ENCODE measurements around the gene ARHGAP15. TPM values are rescaled to one million over a fixed set of nuclear protein-coding genes. Genes with fewer than 3 reads are reported as not detected.
A peak's percentile ranks its signal among the peaks of the same experiment; 100 is the strongest.

ARHGAP15 gene
- total RNA-seq, 2 donors from 2014 or later, result 91.4 to 103 TPM

- Mint-ChIP-seq H3K9me3 (peaks cover 10 to 32% of the 10 kb centered on the region in 2 donors), H3K36me3 (peaks cover 40 to 56% of the 10 kb centered on the region in 2 donors)
- ATAC-seq, result no peak
Observed at GRCh38 chr2:143652692-143653091, 523.5 kb downstream of the ARHGAP15 start.

DNA sequence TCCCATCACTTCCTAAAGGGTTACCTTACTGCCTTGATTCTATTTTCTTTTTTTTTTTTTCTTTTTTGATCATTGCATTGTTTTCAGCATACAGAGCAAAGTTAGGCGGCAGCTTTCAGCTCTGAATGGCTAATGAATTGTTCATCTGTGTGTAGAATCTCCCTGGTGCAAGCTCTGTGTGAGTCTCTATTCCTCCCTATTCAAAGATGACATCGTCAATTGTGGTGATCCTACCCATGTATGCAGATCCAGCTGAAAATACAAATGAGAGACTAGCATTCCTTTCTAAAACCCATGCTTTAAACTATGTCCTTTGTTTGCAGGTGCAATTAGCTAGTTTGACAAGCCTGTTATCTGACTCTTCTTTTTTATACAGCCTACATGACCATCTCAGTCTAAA is 539.0 kb downstream of the ARHGAP15 start:
- DNase-seq (ENCODE audit: low spot score in 2 of 2) (no peak), ATAC-seq (no peak)
- H3K36me3 Mint-ChIP-seq, result peaks cover 0 to 13% of the 10 kb centered on the region in 2 donors
- H3K27ac Mint-ChIP-seq, result no peak overlapping the region
- H3K9me3 Mint-ChIP-seq, result no peaks in the 10 kb centered on the region

More at GRCh38 chr2:143652692-143653091, 523.5 kb downstream of the ARHGAP15 start:
- no peak for DNase-seq (ENCODE audit: low spot score in 2 of 2)
- no peak overlapping the region for H3K27ac Mint-ChIP-seq

- H3K9me3 Mint-ChIP-seq, result peaks cover 0 to 8% of the 10 kb centered on the region in 2 donors
- DNase-seq (ENCODE audit: low spot score in 2 of 2) (no peak), ATAC-seq (peak in 1 of 2 donors; percentile 55)
- peaks cover 12 to 34% of the 10 kb centered on the region in 2 donors for H3K36me3 Mint-ChIP-seq
- peak overlapping the region in 1 of 2 donors; percentile 58 for H3K27ac Mint-ChIP-seq
Observed at GRCh38 chr2:143674051-143674450, 544.8 kb downstream of the ARHGAP15 start.

GRCh38 chr2:143675021-143675420 is 545.8 kb downstream of the ARHGAP15 start:
- peak; percentile 26 to 72 for ATAC-seq
- peaks cover 0 to 8% of the 10 kb centered on the region in 2 donors for H3K9me3 Mint-ChIP-seq
- peaks cover 12 to 32% of the 10 kb centered on the region in 2 donors for H3K36me3 Mint-ChIP-seq
- H3K27ac Mint-ChIP-seq, result no peak overlapping the region
- no peak for DNase-seq (ENCODE audit: low spot score in 2 of 2)

- ATAC-seq (no peak), DNase-seq (ENCODE audit: low spot score in 2 of 2) (no peak)
- no peak overlapping the region for H3K27ac Mint-ChIP-seq
- H3K36me3 Mint-ChIP-seq, result peaks cover 7 to 20% of the 10 kb centered on the region in 2 donors
- peaks cover 0 to 8% of the 10 kb centered on the region in 2 donors for H3K9me3 Mint-ChIP-seq
Observed at GRCh38 chr2:143679617-143680016, 550.4 kb downstream of the ARHGAP15 start.

DNA sequence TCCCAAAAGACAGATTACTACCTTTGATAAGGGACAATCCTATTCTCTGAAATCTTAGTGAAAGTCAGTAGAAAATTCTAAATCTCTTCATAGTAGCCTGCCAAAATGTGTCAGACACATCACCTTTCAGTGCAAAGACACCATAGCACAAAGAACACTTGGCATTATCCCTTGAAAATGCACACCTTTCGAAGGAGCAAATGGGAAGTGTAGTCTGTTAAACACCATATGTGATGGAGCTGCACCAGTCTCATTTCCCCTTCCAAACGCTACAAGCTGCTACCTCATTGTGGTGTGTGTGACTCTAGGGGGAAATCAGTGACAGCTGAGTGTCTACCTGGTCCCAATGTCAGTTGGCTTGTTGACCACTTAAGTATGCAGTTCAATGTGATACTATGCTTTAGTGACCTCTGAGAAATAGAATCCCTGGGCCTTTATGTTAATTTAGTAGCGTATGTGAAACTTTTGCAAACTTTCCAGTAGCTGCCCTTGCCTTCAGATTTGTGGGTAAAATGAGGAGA is 551.7 kb downstream of the ARHGAP15 start:
- DNase-seq (ENCODE audit: low spot score in 2 of 2), result no peak
- H3K9me3 Mint-ChIP-seq, result peaks cover 0 to 6% of the 10 kb centered on the region in 2 donors
- H3K27ac Mint-ChIP-seq, result no peak overlapping the region
- H3K36me3 Mint-ChIP-seq, result peaks cover 6 to 11% of the 10 kb centered on the region in 2 donors
- no peak for ATAC-seq

GRCh38 chr2:143682436-143683055 is 553.3 kb downstream of the ARHGAP15 start:
- ATAC-seq, result no peak
- Mint-ChIP-seq H3K36me3 (peaks cover 0 to 2% of the 10 kb centered on the region in 2 donors), H3K27ac (no peak overlapping the region), H3K9me3 (no peaks in the 10 kb centered on the region)
- no peak for DNase-seq (ENCODE audit: low spot score in 2 of 2)

DNA sequence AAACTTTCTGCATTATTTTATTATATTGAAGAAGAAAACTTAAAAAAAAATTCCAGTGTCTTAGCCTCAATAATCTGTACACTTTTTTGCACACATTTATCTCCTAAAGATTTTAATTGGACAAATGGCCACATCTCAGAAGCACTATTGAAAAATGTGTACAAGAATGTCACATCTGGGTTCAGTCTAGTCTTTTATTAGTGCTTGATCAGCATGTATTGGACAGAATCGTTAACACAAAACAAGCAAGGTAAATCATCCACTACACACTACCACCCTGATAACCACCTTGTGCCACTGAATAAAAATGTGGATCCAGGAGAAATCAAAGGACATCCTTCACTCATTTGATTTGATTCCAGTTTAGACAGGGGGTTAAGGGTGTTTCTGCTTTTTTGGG is 554.8 kb downstream of the ARHGAP15 start:
- ATAC-seq, result no peak
- Mint-ChIP-seq H3K36me3 (no peaks in the 10 kb centered on the region), H3K27ac (no peak overlapping the region), H3K9me3 (no peaks in the 10 kb centered on the region)
- DNase-seq (ENCODE audit: low spot score in 2 of 2), result no peak

- H3K9me3 Mint-ChIP-seq, result no peaks in the 10 kb centered on the region
- DNase-seq (ENCODE audit: low spot score in 2 of 2), result no peak
- ATAC-seq, result no peak
- no peak overlapping the region for H3K27ac Mint-ChIP-seq
- no peaks in the 10 kb centered on the region for H3K36me3 Mint-ChIP-seq
Observed at GRCh38 chr2:143684551-143685320, 555.5 kb downstream of the ARHGAP15 start.

DNA sequence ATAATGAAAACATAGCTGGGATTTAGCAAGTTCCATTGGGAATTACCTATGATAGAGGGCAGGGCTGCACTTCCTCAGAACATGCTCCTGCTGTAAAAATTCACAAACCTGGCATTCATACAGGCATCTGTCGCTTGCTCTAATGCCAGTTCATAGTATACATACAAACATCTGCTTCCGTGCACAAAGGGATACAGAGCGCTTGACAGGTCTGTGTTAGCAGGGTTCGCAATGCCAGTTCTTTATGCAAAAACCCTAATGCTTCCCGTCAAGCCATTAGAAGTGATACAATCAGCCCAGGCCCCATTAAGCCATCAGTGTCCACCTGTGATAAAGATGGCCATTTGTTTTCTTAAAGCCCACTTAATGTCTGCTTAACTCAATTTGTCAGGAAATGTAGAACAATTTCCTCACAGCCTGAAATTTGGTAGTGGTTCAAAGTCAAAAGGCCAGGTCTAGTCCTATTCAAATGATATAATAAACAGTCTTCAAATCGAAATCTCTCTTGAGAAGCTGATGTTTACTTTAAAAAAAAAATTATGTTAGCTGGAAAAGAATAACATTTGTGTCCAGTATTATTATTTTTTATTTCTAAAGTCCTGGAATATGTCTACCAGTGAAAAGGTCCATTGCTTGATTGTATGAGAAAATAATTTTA is 556.3 kb downstream of the ARHGAP15 start:
- Mint-ChIP-seq H3K36me3 (no peaks in the 10 kb centered on the region), H3K27ac (no peak overlapping the region), H3K9me3 (no peaks in the 10 kb centered on the region)
- ATAC-seq, result no peak
- no peak for DNase-seq (ENCODE audit: low spot score in 2 of 2)

DNA sequence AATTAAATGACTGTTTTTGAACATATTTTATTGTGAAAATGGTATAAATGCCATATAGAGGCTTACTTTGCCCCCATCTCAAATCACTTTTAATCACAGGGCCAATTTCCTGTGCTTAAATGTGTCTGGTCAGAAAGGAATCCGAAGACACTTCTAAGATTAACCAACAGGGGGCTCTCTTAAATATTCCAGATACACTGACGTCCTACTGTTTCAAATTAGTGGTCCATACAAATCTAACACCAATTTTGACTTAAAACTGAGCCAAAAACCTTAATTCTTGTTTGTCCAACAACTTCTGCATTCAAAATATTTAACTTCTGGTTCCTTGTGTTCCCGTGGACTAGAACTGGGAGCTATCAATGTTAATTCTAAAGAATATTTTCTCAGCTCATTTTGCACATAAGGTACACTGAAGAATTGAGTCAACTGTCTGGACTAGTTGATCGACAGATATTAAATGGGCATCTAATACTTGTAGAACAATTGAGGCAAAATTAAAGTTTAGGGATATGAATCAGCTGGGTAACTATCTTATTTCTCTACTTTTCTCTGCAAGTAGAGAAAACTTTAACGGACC is 557.5 kb downstream of the ARHGAP15 start:
- Mint-ChIP-seq H3K36me3 (peaks cover 5 to 8% of the 10 kb centered on the region in 2 donors), H3K27ac (no peak overlapping the region), H3K9me3 (peaks cover 0 to 5% of the 10 kb centered on the region in 2 donors)
- no peak for ATAC-seq
- no peak for DNase-seq (ENCODE audit: low spot score in 2 of 2)

- ATAC-seq (no peak), DNase-seq (ENCODE audit: low spot score in 2 of 2) (no peak)
- Mint-ChIP-seq H3K36me3 (peaks cover 9 to 11% of the 10 kb centered on the region in 2 donors), H3K27ac (no peak overlapping the region), H3K9me3 (peaks cover 0 to 9% of the 10 kb centered on the region in 2 donors)
Observed at GRCh38 chr2:143688248-143688647, 559.0 kb downstream of the ARHGAP15 start.

GRCh38 chr2:143688815-143689214 is 559.6 kb downstream of the ARHGAP15 start:
- peaks cover 0 to 9% of the 10 kb centered on the region in 2 donors for H3K9me3 Mint-ChIP-seq
- DNase-seq (ENCODE audit: low spot score in 2 of 2), result no peak
- H3K27ac Mint-ChIP-seq, result no peak overlapping the region
- ATAC-seq, result no peak
- H3K36me3 Mint-ChIP-seq, result peaks cover 9 to 11% of the 10 kb centered on the region in 2 donors

GRCh38 chr2:143689541-143689940 is 560.3 kb downstream of the ARHGAP15 start:
- DNase-seq (ENCODE audit: low spot score in 2 of 2) (no peak), ATAC-seq (no peak)
- no peak overlapping the region for H3K27ac Mint-ChIP-seq
- H3K36me3 Mint-ChIP-seq, result peaks cover 9 to 11% of the 10 kb centered on the region in 2 donors
- H3K9me3 Mint-ChIP-seq, result peaks cover 0 to 9% of the 10 kb centered on the region in 2 donors

DNA sequence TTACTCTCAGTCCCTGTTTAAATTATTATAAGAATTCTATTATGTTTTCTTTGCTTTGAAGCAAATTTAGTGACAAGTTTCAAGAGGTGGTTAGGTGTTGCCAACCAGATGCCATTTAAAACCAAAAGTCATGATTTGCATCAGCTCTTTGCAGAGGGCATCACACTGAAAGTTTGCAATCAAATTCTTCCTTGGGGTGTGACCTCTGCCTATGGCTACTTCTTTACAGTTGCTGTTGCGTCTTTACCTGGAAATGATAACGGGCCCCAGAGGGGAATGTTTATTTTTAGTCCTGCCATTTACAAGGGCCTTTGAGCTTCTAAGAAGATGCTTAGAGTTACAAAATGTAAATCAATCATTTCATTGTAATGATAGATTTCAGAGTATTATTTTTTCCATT is 561.0 kb downstream of the ARHGAP15 start:
- no peak for ATAC-seq
- DNase-seq (ENCODE audit: low spot score in 2 of 2), result no peak
- peaks cover 9 to 11% of the 10 kb centered on the region in 2 donors for H3K36me3 Mint-ChIP-seq
- peaks cover 0 to 9% of the 10 kb centered on the region in 2 donors for H3K9me3 Mint-ChIP-seq
- no peak overlapping the region for H3K27ac Mint-ChIP-seq

DNA sequence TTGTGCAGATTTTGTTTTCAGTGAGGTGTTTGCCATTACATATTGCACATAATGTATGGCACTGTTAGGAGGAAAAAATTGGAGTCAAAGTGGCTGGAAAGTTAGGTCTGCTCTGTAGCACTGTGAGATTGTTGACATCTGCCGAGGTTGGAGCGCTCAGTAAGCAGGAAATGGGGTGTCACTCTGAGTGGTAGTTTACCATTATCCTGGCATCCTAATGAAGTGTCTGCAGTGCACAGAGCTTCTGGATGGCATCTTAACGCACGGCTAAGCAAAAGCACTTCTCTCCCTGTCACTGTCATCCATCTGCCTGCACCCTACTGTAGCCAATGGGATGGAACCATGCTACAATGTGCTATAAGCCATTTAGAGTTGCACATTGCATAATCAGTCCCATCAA is 561.9 kb downstream of the ARHGAP15 start:
- DNase-seq (ENCODE audit: low spot score in 2 of 2), result no peak
- ATAC-seq, result no peak
- peaks cover 9 to 18% of the 10 kb centered on the region in 2 donors for H3K36me3 Mint-ChIP-seq
- H3K27ac Mint-ChIP-seq, result no peak overlapping the region
- H3K9me3 Mint-ChIP-seq, result peaks cover 0 to 9% of the 10 kb centered on the region in 2 donors

Measured in activated naive CD4-positive, alpha-beta T cell treated with anti-CD3 and anti-CD28 coated beads, Interleukin-2, amount 50 U/mL, for 72 hours (primary cell).